Measurements from ENCODE around the gene TRIO.

- TF ChIP-seq POLR2AphosphoS5 (IDR thresholded peaks at IDR 0.05; ENCODE audit: low read depth, low read length) (no peak), REST (IDR thresholded peaks at IDR 0.05; ENCODE audit: insufficient read depth in 1 of 2, low read depth in 2 of 2, low read length in 2 of 2) (no peak)
Observed at GRCh38 chr5:14157493-14157782, 14.3 kb downstream of the TRIO start.

Data from PFSK-1 (cell line).